T-cell (primary cell): ENCODE results near the gene GINM1. TPM values are rescaled to one million over a fixed set of nuclear protein-coding genes. Genes with fewer than 3 reads are reported as not detected.

Experiments used
- ATAC-seq, 4 experiments: fragments of 200-7000 bp in 3 of 4; fragments of 150-1000 bp in 1 of 4; cut with Tn5 transposase; replicated peaks in 1 of 4; 1 replicate in 3 of 4; 2 replicates in 1 of 4; pipeline ENCODE4 v1.10.0; 2021; ENCODE audit warnings: moderate library complexity in 3 of 4, mild to moderate bottlenecking in 2 of 4, moderate number of reproducible peaks in 1 of 4
- CTCF ChIA-PET, 2 donors: fragments of 300-600 bp; sonication (Branson Sonifier 250); formaldehyde crosslinking; loops; one replicate each; lab custom pipeline; 2022; ENCODE audit warnings: antibody characterized with exemption in 2 of 2; lab: Charles Lee
- POLR2A ChIA-PET, 2 donors: fragments of 300-600 bp; sonication (Branson Sonifier 250); formaldehyde crosslinking; loops; one replicate each; lab custom pipeline; 2022; ENCODE audit warnings: antibody characterized with exemption in 2 of 2; lab: Charles Lee
- DNase-seq, 35 experiments: peaks; one replicate each; pipeline versions ENCODE4 v3.0.0 to v3.0.0-alpha.2; 2013 to 2023
- H3K27ac ChIP-seq: one replicate; pipeline ENCODE4 v1.5.1; 2013; ENCODE audit warnings: low read length
- H3K27me3 ChIP-seq, 2 experiments: replicated peaks in 1 of 2; 1 replicate in 1 of 2; 2 replicates in 1 of 2; pipeline versions ENCODE4 v1.6.1 to v1.7.0; 2013; ENCODE audit warnings: low read length in 1 of 2, mixed read lengths in 1 of 2; ENCODE audit not compliant: control insufficient read depth in 2 of 2, insufficient read depth in 2 of 2; ENCODE audit errors: extremely low read depth in 1 of 2
- H3K36me3 ChIP-seq, 2 donors: 1 replicate in 1 of 2; 2 replicates in 1 of 2; pipeline versions ENCODE4 v1.6.1 to v1.7.0; 2013; ENCODE audit warnings: low read length in 1 of 2; ENCODE audit not compliant: control insufficient read depth in 2 of 2, insufficient read depth in 1 of 2; ENCODE audit errors: extremely low read depth in 1 of 2
- H3K4me1 ChIP-seq, 2 experiments: 1 replicate in 1 of 2; 2 replicates in 1 of 2; pipeline versions ENCODE4 v1.6.1 to v1.7.0; 2013; ENCODE audit warnings: low read length in 2 of 2, mixed read lengths in 1 of 2; ENCODE audit not compliant: insufficient read depth in 2 of 2, control insufficient read depth in 1 of 2; ENCODE audit errors: extremely low read depth in 1 of 2
- H3K4me3 ChIP-seq, 2 donors: 1 replicate in 1 of 2; 2 replicates in 1 of 2; pipeline versions ENCODE4 v1.5.1 to v1.7.0; 2013; ENCODE audit warnings: mild to moderate bottlenecking in 2 of 2, low read length in 1 of 2, moderate library complexity in 1 of 2; ENCODE audit not compliant: control insufficient read depth in 1 of 2; ENCODE audit errors: extremely low read depth in 1 of 2
- H3K9me3 ChIP-seq: 2 replicates; pipeline ENCODE4 v1.7.0; 2013
- H3K27ac Mint-ChIP-seq, 2 donors: one replicate each; pipeline ENCODE4 v1.8.0; 2020 to 2021; ENCODE audit warnings: mild to moderate bottlenecking in 2 of 2, mixed read lengths in 2 of 2
- H3K27me3 Mint-ChIP-seq, 2 donors: one replicate each; pipeline ENCODE4 v1.8.0; 2021 to 2022; ENCODE audit warnings: mixed read lengths in 2 of 2
- H3K36me3 Mint-ChIP-seq: one replicate; pipeline ENCODE4 v1.8.0; 2021; ENCODE audit warnings: mixed read lengths
- H3K4me1 Mint-ChIP-seq, 3 donors: one replicate each; pipeline ENCODE4 v1.8.0; 2020 to 2022; ENCODE audit warnings: mixed read lengths in 3 of 3, mild to moderate bottlenecking in 1 of 3
- H3K4me3 Mint-ChIP-seq, 3 donors: one replicate each; pipeline ENCODE4 v1.8.0; 2020 to 2022; ENCODE audit warnings: mild to moderate bottlenecking in 3 of 3, mixed read lengths in 3 of 3, moderate library complexity in 3 of 3
- H3K9me3 Mint-ChIP-seq, 3 donors: one replicate each; pipeline ENCODE4 v1.8.0; 2020 to 2022; ENCODE audit warnings: mixed read lengths in 3 of 3
- WGBS: methylation state at CpG from one replicate; pipeline ENCODE4 v1.1.5; 2013; ENCODE audit warnings: missing lambda C conversion rate; ENCODE audit not compliant: insufficient coverage; 5-methylcytosine and 5-hydroxymethylcytosine counted together
- total RNA-seq, 35 experiments: library from RNA in 6 of 35; stranded (reverse) in 6 of 35; fragments of 120-200 nt in 1 of 35; gene quantifications; one replicate each; pipeline versions ENCODE4 v1.2.1 to v1.2.4 and lab custom pipeline; 2013 to 2026

Gene GINM1
- total RNA-seq, 5 donors from 2014 or later (not counting 1 experiment from before 2014, with no cell fraction given), result 15.4 to 24.5 (median 15.7) TPM

DNA sequence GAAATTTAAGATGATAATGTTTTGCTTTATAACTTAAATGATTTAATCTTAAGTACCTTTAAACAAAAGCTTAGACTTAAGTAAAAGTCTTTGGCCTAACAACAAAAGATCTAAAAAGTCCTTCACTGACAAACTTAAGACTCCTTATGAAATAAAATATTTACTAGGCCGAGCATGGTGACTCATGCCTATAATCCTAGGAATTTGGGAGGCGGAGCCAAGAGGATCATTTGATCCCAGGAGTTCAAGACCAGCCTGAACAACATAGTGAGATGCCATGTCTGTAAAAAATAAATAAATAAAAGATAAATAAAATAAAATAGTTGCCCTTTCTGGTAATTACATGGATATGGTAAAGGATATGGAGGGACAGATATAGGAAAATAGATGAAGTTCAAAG is 69.9 kb downstream of the GINM1 start:
- Histone ChIP-seq H3K4me1 (no peaks in the 10 kb centered on the region), H3K36me3 (peaks cover 0 to 19% of the 10 kb centered on the region in 2 donors), H3K27me3 (no peaks in the 10 kb centered on the region), H3K4me3 (no peak overlapping the region), H3K27ac (no peak overlapping the region), H3K9me3 (no peaks in the 10 kb centered on the region)
- WGBS, result no CpG with 5 or more reads among the region's 2 CpGs
- Mint-ChIP-seq H3K27me3 (no peaks in the 10 kb centered on the region), H3K9me3 (no peaks in the 10 kb centered on the region), H3K4me3 (no peak overlapping the region), H3K36me3 (peaks cover 21% of the 10 kb centered on the region), H3K4me1 (peaks cover 2 to 7% (median 4%) of the 10 kb centered on the region in 3 donors), H3K27ac (no peak overlapping the region)
- ATAC-seq (no peak), DNase-seq (no peak)
- ChIA-PET POLR2A (interaction anchor here in 1 of 2 donors (0.7 kb wide), 1 partner anchor 627 kb away, joined by 3 read pairs; no protein-coding TSS in a partner anchor), CTCF (no interaction called here)

Other genes with a start within 250 kb of the GINM1 start
- 100 to 1,000 TPM; 128 to 160 (median 146) TPM for gene TAB2, start 248.7 kb upstream of the GINM1 start, total RNA-seq
- 10 to 100 TPM in 1 of 5 donors, 1 to 10 TPM in 4; 5.7 to 11.4 (median 8.5) TPM for gene SUMO4, start 166.1 kb upstream of the GINM1 start, total RNA-seq
- gene ZC3H12D, start 81.4 kb upstream of the GINM1 start, total RNA-seq, result 100 to 1,000 TPM in 3 of 5 donors, 10 to 100 TPM in 2; 48.2 to 117 (median 107) TPM
- 10 to 100 TPM; 25.2 to 32.1 (median 26.6) TPM for gene PPIL4, start 20.3 kb upstream of the GINM1 start, total RNA-seq
- 10 to 100 TPM; 15.2 to 18.2 (median 15.9) TPM for gene KATNA1, start 82.3 kb downstream of the GINM1 start, total RNA-seq
- gene LATS1, start 151.7 kb downstream of the GINM1 start, total RNA-seq, result 10 to 100 TPM; 38.0 to 43.3 (median 39.2) TPM
- gene NUP43, start 180.2 kb downstream of the GINM1 start, total RNA-seq, result 10 to 100 TPM; 14.6 to 53.5 (median 46.0) TPM
- 10 to 100 TPM; 33.9 to 63.1 (median 53.1) TPM for gene PCMT1, start 183.4 kb downstream of the GINM1 start, total RNA-seq